ENCODE results near the gene BEST2. TPM values are rescaled to one million over a fixed set of nuclear protein-coding genes. Genes with fewer than 3 reads are reported as not detected.
"Not testable (repeated sequence)": the region's sequence is repeated elsewhere in the genome, so short reads cannot be mapped to it uniquely, and the experiment has no call there.

Gene BEST2
- not detected for total RNA-seq

DNA sequence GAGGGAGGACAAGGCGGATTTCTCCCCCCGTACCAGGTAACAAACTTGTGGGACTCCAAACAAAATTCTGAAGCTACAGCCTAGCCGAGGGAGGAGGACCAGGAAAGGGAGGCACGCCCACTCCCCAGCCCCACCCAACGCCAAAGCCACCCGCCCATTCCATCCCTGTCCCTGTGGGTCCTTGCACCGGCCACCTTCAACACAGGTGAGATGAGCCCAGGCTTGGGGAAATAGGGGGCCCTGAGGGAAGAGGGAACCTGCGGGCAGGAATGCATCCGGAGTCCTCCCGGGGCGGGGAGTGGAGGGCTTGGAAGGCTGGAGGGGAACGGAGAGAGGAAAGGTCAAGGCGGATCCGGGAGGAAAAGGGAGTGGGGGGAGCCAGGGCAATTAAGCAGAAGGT is at the start of gene BEST2:
Gene BEST2 (plus strand): TSS at position 157 of the 400 bp plus-strand sequence. CDS start 802 bp downstream, outside the sequence.
- Mint-ChIP-seq H3K4me3 (no peak within 1 kb of the TSS), H3K27ac (no peak within 1 kb of the TSS), H3K36me3 (peaks cover 18% of the 10 kb centered on the region), H3K27me3 (peaks cover 12% of the 10 kb centered on the region), H3K9me3 (peaks cover 7% of the 10 kb centered on the region), H3K4me1 (ENCODE audit: low read depth) (peaks cover 4% of the 10 kb centered on the region)
- intact Hi-C loops (cut with micrococcal nuclease), result no loop called here
- ChIA-PET CTCF (interaction anchor here (1.4 to 1.7 kb wide), 2 partner anchors 8 to 14 kb away, joined by 6 to 7 read pairs; no protein-coding TSS in a partner anchor), POLR2A (no interaction called here)
- no peak for DNase-seq

DNA sequence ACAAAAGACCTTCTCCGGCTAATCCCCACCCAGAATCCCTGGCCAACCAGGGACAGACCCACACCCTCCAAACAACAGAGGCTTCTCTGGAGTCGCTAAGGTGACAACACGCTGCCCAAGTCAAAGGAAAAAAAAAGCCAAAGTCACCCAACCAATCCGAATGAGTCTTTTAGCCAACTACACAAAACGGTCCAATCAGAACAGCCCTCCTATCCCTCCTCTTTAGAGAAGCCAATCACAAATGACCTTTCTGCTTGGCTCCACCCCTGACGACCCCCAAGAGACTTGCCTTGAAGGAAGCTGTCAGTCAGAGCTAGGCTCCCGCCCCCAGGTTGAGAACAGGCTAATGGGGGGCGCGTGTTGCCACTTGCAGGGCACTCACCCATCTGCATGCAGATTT is 48.5 kb upstream of the BEST2 start:
- Mint-ChIP-seq H3K36me3 (peaks cover 44% of the 10 kb centered on the region), H3K4me3 (no peak overlapping the region), H3K4me1 (ENCODE audit: low read depth) (peaks cover 2% of the 10 kb centered on the region), H3K27me3 (no peaks in the 10 kb centered on the region), H3K9me3 (no peaks in the 10 kb centered on the region), H3K27ac (no peak overlapping the region)
- intact Hi-C loops (cut with micrococcal nuclease), result no loop called here
- peak; percentile 17 for DNase-seq
- ChIA-PET POLR2A (no interaction called here), CTCF (interaction anchor here (0.9 kb wide), 1 partner anchor 57 kb away, joined by 3 read pairs; no protein-coding TSS in a partner anchor)

GRCh38 chr19:12705169-12705568 is 46.4 kb upstream of the BEST2 start:
- DNase-seq, result no peak
- ChIA-PET CTCF (no interaction called here), POLR2A (no interaction called here)
- Mint-ChIP-seq H3K27me3 (no peaks in the 10 kb centered on the region), H3K4me1 (ENCODE audit: low read depth) (no peaks in the 10 kb centered on the region), H3K27ac (no peak overlapping the region), H3K4me3 (no peak overlapping the region), H3K9me3 (no peaks in the 10 kb centered on the region), H3K36me3 (peaks cover 48% of the 10 kb centered on the region)
- intact Hi-C loops (cut with micrococcal nuclease), result no loop called here

DNA sequence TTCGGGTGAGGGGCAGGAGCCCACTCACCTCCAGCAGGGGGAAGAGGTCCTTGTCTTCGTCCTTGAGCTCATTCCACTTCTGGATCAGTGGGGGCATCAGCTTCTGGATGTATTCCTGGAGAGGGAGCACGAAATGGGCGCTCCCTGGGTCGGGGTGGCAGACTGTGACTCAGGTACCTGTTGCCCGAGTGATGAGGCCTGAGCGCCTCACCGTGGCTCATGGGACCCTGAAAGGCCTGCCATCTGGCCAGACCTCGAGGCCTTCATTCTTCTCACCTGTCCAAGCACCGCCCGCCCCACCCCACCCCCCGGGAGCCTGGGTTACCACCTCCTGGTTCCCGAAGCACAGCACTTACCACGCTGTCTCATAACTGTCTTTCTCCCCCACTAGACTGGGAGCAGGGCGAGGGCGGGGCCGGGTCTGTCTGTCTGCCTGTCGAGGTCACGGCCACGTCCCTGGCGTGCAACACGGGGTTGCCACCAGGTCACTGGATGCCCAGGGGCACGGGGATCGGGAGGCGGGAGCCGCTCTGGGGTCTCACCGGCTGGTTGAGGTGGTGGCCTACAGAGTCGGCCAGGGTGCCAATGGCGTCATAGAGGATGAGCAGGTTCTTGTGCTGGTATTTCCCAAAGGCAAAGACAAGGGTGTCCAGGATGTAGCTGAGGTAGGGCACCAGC is 45.8 kb upstream of the BEST2 start:
- intact Hi-C loops (cut with micrococcal nuclease), result no loop called here
- Mint-ChIP-seq H3K36me3 (peaks cover 52% of the 10 kb centered on the region), H3K4me3 (no peak overlapping the region), H3K27me3 (no peaks in the 10 kb centered on the region), H3K27ac (no peak overlapping the region), H3K4me1 (ENCODE audit: low read depth) (no peaks in the 10 kb centered on the region), H3K9me3 (no peaks in the 10 kb centered on the region)
- DNase-seq, result no peak
- CTCF ChIA-PET, result no interaction called here
- POLR2A ChIA-PET, result no interaction called here

DNA sequence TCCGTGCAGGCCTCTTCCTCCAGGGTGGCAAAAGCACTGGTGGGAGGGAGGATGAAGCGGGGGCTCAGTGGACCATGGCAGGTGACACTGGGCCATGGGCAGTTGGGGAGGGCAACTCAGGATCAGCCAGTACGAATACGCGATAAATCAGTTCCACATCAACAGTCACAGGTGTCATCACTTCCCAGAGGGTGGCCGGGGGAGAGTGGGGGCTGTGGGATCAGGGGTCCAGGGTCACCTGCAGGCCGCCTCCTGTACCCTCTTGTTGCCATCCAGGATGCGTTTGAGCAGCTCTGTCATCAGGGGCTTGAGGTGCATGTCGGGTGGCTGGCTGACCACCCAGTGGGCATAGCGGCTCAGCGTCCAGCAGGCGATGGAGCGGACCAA is 45.3 kb upstream of the BEST2 start:
- H3K27me3 Mint-ChIP-seq, result no peaks in the 10 kb centered on the region
- DNase-seq, result no peak
- ChIA-PET POLR2A (interaction anchor here (0.6 kb wide), 1 partner anchor 16 kb away, joined by 3 read pairs; no protein-coding TSS in a partner anchor), CTCF (no interaction called here)
- H3K4me3 Mint-ChIP-seq, result no peak overlapping the region
- H3K9me3 Mint-ChIP-seq, result no peaks in the 10 kb centered on the region
- H3K27ac Mint-ChIP-seq, result no peak overlapping the region
- no peaks in the 10 kb centered on the region for H3K4me1 Mint-ChIP-seq (ENCODE audit: low read depth)
- H3K36me3 Mint-ChIP-seq, result peaks cover 51% of the 10 kb centered on the region
- intact Hi-C loops (cut with micrococcal nuclease), result no loop called here

DNA sequence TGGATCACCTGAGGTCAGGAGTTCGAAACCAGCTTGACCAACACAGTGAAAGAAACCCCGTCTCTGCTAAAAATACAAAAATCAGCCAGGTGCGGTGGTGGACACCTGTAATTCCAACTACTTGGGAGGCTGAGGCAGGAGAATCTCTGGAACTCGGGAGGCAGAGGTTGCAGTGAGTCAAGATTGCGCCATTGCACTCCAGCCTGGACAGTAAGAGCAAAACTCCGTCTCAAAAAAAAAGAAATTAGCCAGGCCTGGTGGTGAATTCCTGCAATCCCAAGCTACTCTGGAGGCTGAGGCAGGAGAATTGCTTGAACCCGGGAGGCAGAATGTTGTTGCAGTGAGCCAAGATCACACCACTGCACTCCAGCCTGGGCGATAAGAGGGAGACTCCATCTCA is 43.0 kb upstream of the BEST2 start:
- Mint-ChIP-seq H3K9me3 (no peaks in the 10 kb centered on the region), H3K4me3 (no peak overlapping the region), H3K27me3 (no peaks in the 10 kb centered on the region), H3K36me3 (peaks cover 50% of the 10 kb centered on the region), H3K4me1 (ENCODE audit: low read depth) (no peaks in the 10 kb centered on the region), H3K27ac (no peak overlapping the region)
- no peak for DNase-seq
- CTCF ChIA-PET, result interaction anchor here (0.6 to 1.0 kb wide), 2 partner anchors 15 to 88 kb away, joined by 3 read pairs; no protein-coding TSS in a partner anchor
- intact Hi-C loops (cut with micrococcal nuclease), result no loop called here
- POLR2A ChIA-PET, result interaction anchor here (0.6 kb wide), 1 partner anchor 26 kb away, joined by 3 read pairs; no protein-coding TSS in a partner anchor

- no peaks in the 10 kb centered on the region for H3K9me3 Mint-ChIP-seq
- ChIA-PET POLR2A (no interaction called here), CTCF (interaction anchor here (1.4 kb wide), 1 partner anchor 47 kb away, joined by 4 read pairs; no protein-coding TSS in a partner anchor)
- peaks cover 47% of the 10 kb centered on the region for H3K36me3 Mint-ChIP-seq
- H3K27ac Mint-ChIP-seq, result no peak overlapping the region
- H3K4me3 Mint-ChIP-seq, result no peak overlapping the region
- H3K4me1 Mint-ChIP-seq (ENCODE audit: low read depth), result no peaks in the 10 kb centered on the region
- no peaks in the 10 kb centered on the region for H3K27me3 Mint-ChIP-seq
- DNase-seq, result no peak
- intact Hi-C loops (cut with micrococcal nuclease), result no loop called here
Observed at GRCh38 chr19:12711187-12711586, 40.4 kb upstream of the BEST2 start.

DNA sequence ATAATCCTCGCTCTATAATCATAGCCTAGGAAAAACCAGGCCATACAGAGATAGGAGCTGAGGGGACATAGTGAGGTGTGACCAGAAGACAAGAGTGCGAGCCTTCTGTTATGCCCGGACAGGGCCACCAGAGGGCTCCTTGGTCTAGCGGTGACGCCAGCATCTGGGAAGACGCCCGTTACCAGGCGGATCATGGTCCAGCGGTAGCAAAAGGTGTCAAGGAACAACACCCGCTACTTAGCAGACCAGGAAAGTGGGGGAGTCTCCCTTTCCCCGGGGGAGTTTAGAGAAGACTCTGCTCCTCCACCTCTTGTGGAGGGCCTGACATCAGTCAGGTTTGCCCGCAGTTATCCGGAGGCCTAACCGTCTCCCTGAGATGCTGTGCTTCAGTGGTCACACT is 39.5 kb upstream of the BEST2 start:
- DNase-seq, result peak; percentile 40
- H3K27me3 Mint-ChIP-seq; H3K4me3 Mint-ChIP-seq; CTCF ChIA-PET; POLR2A ChIA-PET; H3K27ac Mint-ChIP-seq; H3K4me1 Mint-ChIP-seq (ENCODE audit: low read depth); intact Hi-C loops (cut with micrococcal nuclease); H3K9me3 Mint-ChIP-seq: not testable (repeated sequence)
- peaks cover 43% of the 10 kb centered on the region for H3K36me3 Mint-ChIP-seq

- H3K4me3 Mint-ChIP-seq; DNase-seq; H3K27ac Mint-ChIP-seq; H3K9me3 Mint-ChIP-seq; H3K27me3 Mint-ChIP-seq; H3K4me1 Mint-ChIP-seq (ENCODE audit: low read depth); POLR2A ChIA-PET; CTCF ChIA-PET; intact Hi-C loops (cut with micrococcal nuclease): not testable (repeated sequence)
- peaks cover 41% of the 10 kb centered on the region for H3K36me3 Mint-ChIP-seq
Observed at GRCh38 chr19:12713304-12713703, 38.3 kb upstream of the BEST2 start.

- intact Hi-C loops (cut with micrococcal nuclease), result no loop called here
- no peaks in the 10 kb centered on the region for H3K27me3 Mint-ChIP-seq
- H3K36me3 Mint-ChIP-seq, result peaks cover 50% of the 10 kb centered on the region
Observed at GRCh38 chr19:12715102-12715501, 36.5 kb upstream of the BEST2 start.

GRCh38 chr19:12715929-12716328 is 35.7 kb upstream of the BEST2 start:
- H3K27me3 Mint-ChIP-seq, result no peaks in the 10 kb centered on the region
- CTCF ChIA-PET, result interaction anchor here (1.8 to 5.8 kb wide), 2 partner anchors 18 to 43 kb away, joined by 7 to 60 read pairs; no protein-coding TSS in a partner anchor
- H3K27ac Mint-ChIP-seq, result no peak overlapping the region
- H3K4me3 Mint-ChIP-seq, result no peak overlapping the region
- intact Hi-C loops (cut with micrococcal nuclease), result no loop called here
- peaks cover 17% of the 10 kb centered on the region for H3K4me1 Mint-ChIP-seq (ENCODE audit: low read depth)
- H3K36me3 Mint-ChIP-seq, result peaks cover 48% of the 10 kb centered on the region
- POLR2A ChIA-PET, result interaction anchor here (1.0 kb wide), 1 partner anchor 8 kb away, joined by 3 read pairs; the partner anchor contains the start of gene TNPO2
- no peak for DNase-seq
- H3K9me3 Mint-ChIP-seq, result no peaks in the 10 kb centered on the region

More at GRCh38 chr19:12715102-12715501, 36.5 kb upstream of the BEST2 start:
- Mint-ChIP-seq H3K4me3 (no peak overlapping the region), H3K27ac (no peak overlapping the region), H3K4me1 (ENCODE audit: low read depth) (peaks cover 10% of the 10 kb centered on the region), H3K9me3 (no peaks in the 10 kb centered on the region)
- ChIA-PET POLR2A (interaction anchor here (1.0 kb wide), 1 partner anchor 9 kb away, joined by 3 read pairs; the partner anchor contains the start of gene TNPO2), CTCF (interaction anchor here (5.8 kb wide), 1 partner anchor 44 kb away, joined by 60 read pairs; no protein-coding TSS in a partner anchor)
- DNase-seq, result no peak

- POLR2A ChIA-PET, result no interaction called here
- no peak for DNase-seq
- CTCF ChIA-PET, result interaction anchor here (1.6 to 4.8 kb wide), 3 partner anchors 13 to 76 kb away, joined by 4 to 44 read pairs (median 7); partner anchors contain the start of gene TRIR
- peaks cover 26% of the 10 kb centered on the region for H3K4me1 Mint-ChIP-seq (ENCODE audit: low read depth)
- peak overlapping the region; percentile 82 for H3K27ac Mint-ChIP-seq
- peak overlapping the region; percentile 81 for H3K4me3 Mint-ChIP-seq
- H3K27me3 Mint-ChIP-seq, result no peaks in the 10 kb centered on the region
- intact Hi-C loops (cut with micrococcal nuclease), result loop anchor here (5.0 kb wide), 3 partner anchors 38 to 217 kb away; partner anchors contain the start of genes CALR, DHPS and JUNB
- peaks cover 41% of the 10 kb centered on the region for H3K36me3 Mint-ChIP-seq
- no peaks in the 10 kb centered on the region for H3K9me3 Mint-ChIP-seq
Observed at GRCh38 chr19:12720296-12720695, 31.3 kb upstream of the BEST2 start.
